GM21423 (cell line): ENCODE data around the gene MACROH2A2.

Experiments used
- ATAC-seq: cut with Tn5 transposase; IDR thresholded peaks from one replicate; pipeline ENCODE4 v1.9.1; 2021; ENCODE audit warnings: mild to moderate bottlenecking, moderate library complexity; ENCODE audit not compliant: unreplicated experiment

The MACROH2A2 gene

GRCh38 chr10:70125918-70126552, 73.4 kb downstream of the MACROH2A2 start:
- ATAC-seq: peak; percentile 60

GRCh38 chr10:70126700-70127395, 74.2 kb downstream of the MACROH2A2 start:
- no peak for ATAC-seq

- ATAC-seq: no peak
These were observed 78.4 kb downstream of the MACROH2A2 start for GRCh38 chr10:70130878-70131559.

- no peak for ATAC-seq
These were observed 78.9 kb downstream of the MACROH2A2 start for GRCh38 chr10:70131560-70131937.

- peak; percentile 70 for ATAC-seq
These were observed 79.7 kb downstream of the MACROH2A2 start, which contains the start of gene AIFM2 for GRCh38 chr10:70132098-70133029. Gene AIFM2 (minus strand): TSS chr10:70132825. CDS start chr10:70124084, 8,741 bp downstream.

GRCh38 chr10:70135046-70135445, 82.4 kb downstream of the MACROH2A2 start:
- no peak for ATAC-seq

GRCh38 chr10:70135684-70136083, 83.0 kb downstream of the MACROH2A2 start:
- ATAC-seq: no peak

GRCh38 chr10:70137135-70137534, 84.5 kb downstream of the MACROH2A2 start:
- no peak for ATAC-seq

GRCh38 chr10:70137927-70138883, 85.6 kb downstream of the MACROH2A2 start:
- ATAC-seq: no peak

- no peak for ATAC-seq
These were observed 86.7 kb downstream of the MACROH2A2 start for GRCh38 chr10:70139151-70139996.

- ATAC-seq: no peak
These were observed 87.3 kb downstream of the MACROH2A2 start for GRCh38 chr10:70139997-70140250.

- ATAC-seq: no peak
These were observed 87.7 kb downstream of the MACROH2A2 start for GRCh38 chr10:70140297-70140696.

- no peak for ATAC-seq
These were observed 89.9 kb downstream of the MACROH2A2 start for GRCh38 chr10:70142555-70142954.

GRCh38 chr10:70144372-70145110, 91.9 kb downstream of the MACROH2A2 start:
- ATAC-seq: no peak

- ATAC-seq: no peak
These were observed 92.6 kb downstream of the MACROH2A2 start for GRCh38 chr10:70145166-70145665.

- ATAC-seq: peak; percentile 45
These were observed 93.2 kb downstream of the MACROH2A2 start for GRCh38 chr10:70145666-70146488.

GRCh38 chr10:70146489-70147258, 94.0 kb downstream of the MACROH2A2 start, which contains the start of gene TYSND1:
Gene TYSND1 (minus strand): TSS chr10:70146700. CDS start chr10:70146586, 114 bp downstream.
- peak; percentile 92 for ATAC-seq
